Kidney (tissue), 14 donors: ENCODE results near the gene MRPL14. TPM values are rescaled to one million over a fixed set of nuclear protein-coding genes. Genes with fewer than 3 reads are reported as not detected.
"Not testable (repeated sequence)": the region's sequence is repeated elsewhere in the genome, so short reads cannot be mapped to it uniquely, and the experiment has no call there.

Experiments used
- DNase-seq, 5 donors: peaks; one replicate each; pipeline ENCODE4 v3.0.0-alpha.2; 2013 to 2020
- FAIRE-seq: peaks from 2 replicates; lab custom pipeline; 2012; peaks lifted over from hg19 to GRCh38; lab: Jason Lieb, UNC
- H3K27ac ChIP-seq, 2 donors: one replicate each; pipeline ENCODE4 v1.7.0; 2013; ENCODE audit warnings: low read depth in 2 of 2, low read length in 2 of 2, inconsistent platforms in 1 of 2
- H3K27me3 ChIP-seq: one replicate; pipeline ENCODE4 v1.7.1; 2013; ENCODE audit warnings: low read length, inconsistent platforms; ENCODE audit not compliant: control insufficient read depth, insufficient read depth
- H3K36me3 ChIP-seq, 3 donors: one replicate each; pipeline versions ENCODE4 v1.7.0 to v1.7.1; 2013; ENCODE audit warnings: low read length in 3 of 3, control low read depth in 1 of 3, inconsistent platforms in 1 of 3; ENCODE audit not compliant: insufficient read depth in 3 of 3, control insufficient read depth in 2 of 3
- H3K4me1 ChIP-seq, 3 donors: one replicate each; pipeline versions ENCODE4 v1.7.0 to v1.7.1; 2013; ENCODE audit warnings: low read length in 3 of 3, inconsistent platforms in 1 of 3, low read depth in 1 of 3; ENCODE audit not compliant: control insufficient read depth in 2 of 3, insufficient read depth in 2 of 3
- H3K4me3 ChIP-seq, 3 donors: one replicate each; pipeline versions ENCODE4 v1.7.0 to v1.8.1; 2013; ENCODE audit warnings: low read length in 3 of 3, control low read depth in 1 of 3, inconsistent platforms in 1 of 3
- H3K9ac ChIP-seq, 3 donors: one replicate each; pipeline versions ENCODE4 v1.7.0 to v1.7.1; 2013; ENCODE audit warnings: low read length in 3 of 3, control low read depth in 1 of 3, inconsistent platforms in 1 of 3
- H3K9me3 ChIP-seq, 3 donors: one replicate each; pipeline versions ENCODE4 v1.7.0 to v1.7.1; 2013; ENCODE audit warnings: low read length in 3 of 3, control low read depth in 1 of 3, inconsistent platforms in 1 of 3; ENCODE audit not compliant: control insufficient read depth in 2 of 3, insufficient read depth in 1 of 3
- CTCF ChIP-seq: IDR thresholded peaks from 3 replicates; pipeline ENCODE4 v1.5.1; 2012; ENCODE audit warnings: mild to moderate bottlenecking, moderate library complexity, borderline replicate concordance; ENCODE audit not compliant: insufficient read depth; ENCODE audit errors: extremely low read depth
- intact Hi-C: fragments of 100-400 bp; cut with DNase I; formaldehyde crosslinking; loops from one replicate; pipeline ENCODE4 v1.11.1; 2022
- polyA plus RNA-seq: library from polyadenylated mRNA; stranded (reverse); fragments of 350-450 nt; fragmentation: Illumina TruSeq; extraction: RNeasy Lipid Tissue Mini Kit (QIAGEN cat#74804); gene quantifications from one replicate; pipeline ENCODE4 v1.2.3, GENCODE V29; 2014; ENCODE audit warnings: low read depth, low replicate concordance; ENCODE audit not compliant: insufficient read depth
- total RNA-seq: library from RNA; stranded (reverse); fragmentation: NEBNext Ultra II Directional; extraction: Animal tissue kit (Norgen Biotek cat#: 25700); gene quantifications from one replicate; pipeline ENCODE4 v1.2.1, GENCODE V29; 2021
- donor health status: control.
- donor health status: control.
- donor health status: control.
- donor health status: control.
- donor health status: control.
- donor health status: DM: yes; HTN: yes; CAD: no.
- donor health status: Normal renal cell carcinoma (clear cell type).

The MRPL14 gene
- total and polyA plus RNA-seq, 2 donors from 2014 or later, result 27.9 to 71.5 TPM

- FAIRE-seq (no peak), DNase-seq (no peak)
- intact Hi-C loops, result no loop called here
- no peak overlapping the region for H3K4me3 ChIP-seq
- no peaks in the 10 kb centered on the region for H3K36me3 ChIP-seq
- H3K9ac ChIP-seq, result no peak overlapping the region
- TF ChIP-seq CTCF, result no peak
- no peak overlapping the region for H3K27ac ChIP-seq
- no peaks in the 10 kb centered on the region for H3K27me3 ChIP-seq
- peaks cover 0 to 8% (median 7%) of the 10 kb centered on the region in 3 donors for H3K4me1 ChIP-seq
- H3K9me3 ChIP-seq, result no peaks in the 10 kb centered on the region
These were observed 35.0 kb downstream of the MRPL14 start for GRCh38 chr6:44091981-44092884.

- H3K4me3 ChIP-seq, H3K27me3 ChIP-seq, H3K36me3 ChIP-seq, H3K27ac ChIP-seq, H3K9ac ChIP-seq, intact Hi-C loops, DNase-seq, H3K9me3 ChIP-seq, FAIRE-seq: not testable (repeated sequence)
- peaks cover 0 to 14% (median 13%) of the 10 kb centered on the region in 3 donors for H3K4me1 ChIP-seq
These were observed 35.9 kb downstream of the MRPL14 start for GRCh38 chr6:44091356-44091755.

GRCh38 chr6:44090465-44090864 lies 36.8 kb downstream of the MRPL14 start:
- Histone ChIP-seq H3K27ac (no peak overlapping the region), H3K36me3 (no peaks in the 10 kb centered on the region), H3K4me1 (peaks cover 0 to 14% (median 13%) of the 10 kb centered on the region in 3 donors), H3K4me3 (no peak overlapping the region), H3K9ac (no peak overlapping the region), H3K9me3 (no peaks in the 10 kb centered on the region), H3K27me3 (no peaks in the 10 kb centered on the region)
- DNase-seq (no peak), FAIRE-seq (no peak)
- TF ChIP-seq CTCF, result no peak
- intact Hi-C loops, result no loop called here

GRCh38 chr6:44088827-44089590 lies 38.2 kb downstream of the MRPL14 start:
- no peak for TF ChIP-seq CTCF
- intact Hi-C loops, result no loop called here
- no peak overlapping the region for H3K27ac ChIP-seq

More at GRCh38 chr6:44088827-44089590, 38.2 kb downstream of the MRPL14 start:
- Histone ChIP-seq H3K9me3 (no peaks in the 10 kb centered on the region), H3K27me3 (no peaks in the 10 kb centered on the region), H3K36me3 (no peaks in the 10 kb centered on the region), H3K9ac (no peak overlapping the region), H3K4me1 (peaks cover 0 to 11% (median 8%) of the 10 kb centered on the region in 3 donors), H3K4me3 (no peak overlapping the region)
- DNase-seq (no peak), FAIRE-seq (no peak)
